H1 (cell line): ENCODE measurements around the gene STEEP1.
"Not testable (repeated sequence)": the region's sequence is repeated elsewhere in the genome, so short reads cannot be mapped to it uniquely, and the experiment has no call there.

Experiments used
- BRCA1 ChIP-seq: IDR thresholded peaks from 2 replicates; pipeline ENCODE4 v1.6.1; 2012; ENCODE audit warnings: low read depth, low read length, improper control_type of control experiment
- CBX8 ChIP-seq: fragments of 300-800, 300-1000 bp; sonication (generic); IDR thresholded peaks from 2 replicates; pipeline ENCODE4 v1.7.1; 2016; ENCODE audit warnings: low read depth, low read length, borderline replicate concordance
- CREB1 ChIP-seq: IDR thresholded peaks from 2 replicates; pipeline ENCODE4 v1.6.1; 2012; ENCODE audit warnings: inconsistent platforms
- CTCF ChIP-seq, 3 experiments: IDR thresholded peaks; 1 replicate in 2 of 3; 2 replicates in 1 of 3; pipeline versions ENCODE4 v1.5.1 to v1.6.1; 2011; ENCODE audit warnings: low read length in 3 of 3, mild to moderate bottlenecking in 3 of 3, inconsistent platforms in 2 of 3, low read depth in 1 of 3, moderate library complexity in 1 of 3; ENCODE audit not compliant: insufficient read depth in 1 of 3; ENCODE audit errors: control extremely low read depth in 1 of 3
- GABPA ChIP-seq: IDR thresholded peaks from 2 replicates; pipeline ENCODE4 v1.6.1; 2011; ENCODE audit warnings: mild to moderate bottlenecking, low read length, moderate library complexity, borderline replicate concordance; ENCODE audit not compliant: insufficient read depth
- HDAC2 ChIP-seq, 2 experiments: fragments of 300-600 bp in 1 of 2; sonication (generic) in 1 of 2; IDR thresholded peaks; 2 replicates each; pipeline ENCODE4 v1.6.1; 2011 to 2012; ENCODE audit warnings: low read depth in 2 of 2, low read length in 2 of 2, mild to moderate bottlenecking in 2 of 2, moderate library complexity in 2 of 2, borderline replicate concordance in 1 of 2, inconsistent platforms in 1 of 2
- MAFK ChIP-seq: IDR thresholded peaks from 2 replicates; pipeline ENCODE4 v1.6.1; 2012; ENCODE audit warnings: low read depth, mild to moderate bottlenecking, improper control_type of control experiment, low read length
- NRF1 ChIP-seq: IDR thresholded peaks from 2 replicates; pipeline ENCODE4 v1.6.1; 2011; ENCODE audit warnings: mild to moderate bottlenecking, low read depth, low read length, improper control_type of control experiment
- POLR2AphosphoS5 ChIP-seq: IDR thresholded peaks from 2 replicates; pipeline ENCODE4 v1.6.1; 2011; ENCODE audit warnings: low read depth, low read length
- SIN3A ChIP-seq, 2 experiments: IDR thresholded peaks in 1 of 2; conservative IDR thresholded peaks in 1 of 2; 2 replicates each; pipeline ENCODE4 v1.6.1; 2011 to 2012; ENCODE audit warnings: low read length in 2 of 2, improper control_type of control experiment in 1 of 2, low read depth in 1 of 2, mild to moderate bottlenecking in 1 of 2
- SP2 ChIP-seq: IDR thresholded peaks from 2 replicates; pipeline ENCODE4 v1.6.1; 2012; ENCODE audit warnings: mild to moderate bottlenecking, low read length, inconsistent platforms
- TAF1 ChIP-seq: IDR thresholded peaks from 2 replicates; pipeline ENCODE4 v1.6.1; 2011; ENCODE audit warnings: mild to moderate bottlenecking, low read depth, low read length

GRCh38 chrX:119493851-119494495 lies 71.2 kb downstream of the STEEP1 start:
- not testable (repeated sequence) for TF ChIP-seq NRF1; SIN3A (conservative IDR thresholded peaks at IDR 0.05 in 1 of 2, IDR thresholded peaks at IDR 0.05 in 1 of 2; ENCODE audit: low read depth in 1 of 2, low read length in 2 of 2); CTCF (IDR thresholded peaks at IDR 0.05; ENCODE audit: control extremely low read depth in 1 of 3, insufficient read depth in 1 of 3, low read depth in 1 of 3, low read length in 3 of 3); CREB1; BRCA1; HDAC2 (IDR thresholded peaks at IDR 0.05; ENCODE audit: borderline replicate concordance in 1 of 2, low read depth in 2 of 2, low read length in 2 of 2); SP2; TAF1; MAFK; GABPA; CBX8; POLR2AphosphoS5
